ENCODE results near the gene PROSER1.

GRCh38 chr13:39073983-39074382, 36.1 kb upstream of the PROSER1 start:
- TF ChIP-seq CTCF (IDR thresholded peaks at IDR 0.05) (no peak), POLR2A (IDR thresholded peaks at IDR 0.05) (no peak)
